CD14-positive monocyte (primary cell): Measurements from ENCODE around the gene RXFP1. TPM values are rescaled to one million over a fixed set of nuclear protein-coding genes. Genes with fewer than 3 reads are reported as not detected.

Source experiments
- DNase-seq, 3 donors: peaks; one replicate each; pipeline ENCODE4 v3.0.0-alpha.2; 2011 to 2022
- H2AFZ ChIP-seq: 2 replicates; pipeline ENCODE4 v1.6.0; 2012; ENCODE audit warnings: mild to moderate bottlenecking, low read depth, low read length, inconsistent platforms; ENCODE audit not compliant: insufficient read depth, poor library complexity, severe bottlenecking
- H3K27ac ChIP-seq, 2 donors: 1 replicate in 1 of 2; 2 replicates in 1 of 2; pipeline ENCODE4 v1.5.1; 2012 to 2013; ENCODE audit warnings: low read length in 2 of 2, control low read depth in 1 of 2, inconsistent platforms in 1 of 2, low read depth in 1 of 2, mild to moderate bottlenecking in 1 of 2
- H3K27me3 ChIP-seq, 2 donors: one replicate each; pipeline versions ENCODE4 v1.6.0 to v1.6.1; 2011 to 2013; ENCODE audit warnings: low read length in 2 of 2; ENCODE audit not compliant: control insufficient read depth in 2 of 2, insufficient read depth in 2 of 2
- H3K36me3 ChIP-seq, 2 donors: replicated peaks in 1 of 2; 1 replicate in 1 of 2; 2 replicates in 1 of 2; pipeline versions ENCODE4 v1.5.1 to v1.6.1; 2012 to 2013; ENCODE audit warnings: low read length in 2 of 2, control low read depth in 1 of 2, inconsistent platforms in 1 of 2, mild to moderate bottlenecking in 1 of 2; ENCODE audit not compliant: insufficient read depth in 2 of 2, control insufficient read depth in 1 of 2
- H3K4me1 ChIP-seq, 2 donors: 1 replicate in 1 of 2; 2 replicates in 1 of 2; pipeline versions ENCODE4 v1.5.1 to v1.6.1; 2012 to 2013; ENCODE audit warnings: low read length in 2 of 2, control low read depth in 1 of 2, inconsistent platforms in 1 of 2, mild to moderate bottlenecking in 1 of 2, moderate library complexity in 1 of 2; ENCODE audit not compliant: insufficient read depth in 2 of 2, control insufficient read depth in 1 of 2
- H3K4me2 ChIP-seq: replicated peaks from 2 replicates; pipeline ENCODE3; 2012; ENCODE audit warnings: low read length, moderate library complexity, mild to moderate bottlenecking; ENCODE audit not compliant: poor library complexity, severe bottlenecking; ENCODE audit errors: extremely low read depth
- H3K4me3 ChIP-seq, 3 experiments: fragments of 200-600 bp in 1 of 3; sonication (generic) in 1 of 3; replicated peaks in 1 of 3; 1 replicate in 2 of 3; 2 replicates in 1 of 3; pipeline ENCODE4 v1.5.1; 2011 to 2013; ENCODE audit warnings: low read length in 3 of 3, mild to moderate bottlenecking in 3 of 3, control low read depth in 2 of 3, low read depth in 2 of 3, inconsistent platforms in 1 of 3, moderate library complexity in 1 of 3
- H3K79me2 ChIP-seq: 2 replicates; pipeline ENCODE4 v1.6.0; 2012; ENCODE audit warnings: mild to moderate bottlenecking, control low read depth, inconsistent platforms, low read length, moderate library complexity; ENCODE audit not compliant: insufficient read depth
- H3K9ac ChIP-seq: 2 replicates; pipeline ENCODE4 v1.6.0; 2017; ENCODE audit warnings: low read length, mild to moderate bottlenecking; ENCODE audit not compliant: insufficient read depth, poor library complexity, severe bottlenecking
- H3K9me3 ChIP-seq, 2 donors: replicated peaks in 1 of 2; 1 replicate in 1 of 2; 2 replicates in 1 of 2; pipeline versions ENCODE4 v1.5.1 to v1.6.1; 2012 to 2013; ENCODE audit warnings: low read length in 2 of 2, control low read depth in 1 of 2; ENCODE audit not compliant: control insufficient read depth in 1 of 2, insufficient read depth in 1 of 2
- H4K20me1 ChIP-seq: 2 replicates; pipeline ENCODE4 v1.6.0; 2012; ENCODE audit warnings: mild to moderate bottlenecking, low read length, control low read depth, moderate library complexity; ENCODE audit not compliant: insufficient read depth
- H3K27ac Mint-ChIP-seq, 7 donors: one replicate each; pipeline ENCODE4 v1.8.0; 2020; ENCODE audit warnings: mild to moderate bottlenecking in 7 of 7, mixed read lengths in 7 of 7, moderate library complexity in 6 of 7, inconsistent platforms in 2 of 7
- H3K27me3 Mint-ChIP-seq, 3 donors: one replicate each; pipeline ENCODE4 v1.8.0; 2021 to 2022; ENCODE audit warnings: low read depth in 3 of 3, mild to moderate bottlenecking in 3 of 3, mixed read lengths in 3 of 3, moderate library complexity in 3 of 3, inconsistent platforms in 1 of 3
- H3K36me3 Mint-ChIP-seq, 2 donors: one replicate each; pipeline ENCODE4 v1.8.0; 2020; ENCODE audit warnings: mixed read lengths in 2 of 2, inconsistent platforms in 1 of 2, mild to moderate bottlenecking in 1 of 2
- H3K4me1 Mint-ChIP-seq: one replicate; pipeline ENCODE4 v1.8.0; 2020; ENCODE audit warnings: mild to moderate bottlenecking, mixed read lengths
- H3K4me3 Mint-ChIP-seq, 2 donors: one replicate each; pipeline ENCODE4 v1.8.0; 2020; ENCODE audit warnings: mild to moderate bottlenecking in 2 of 2, mixed read lengths in 2 of 2, moderate library complexity in 1 of 2
- H3K9me3 Mint-ChIP-seq, 7 donors: one replicate each; pipeline ENCODE4 v1.8.0; 2020 to 2022; ENCODE audit warnings: mixed read lengths in 7 of 7, mild to moderate bottlenecking in 6 of 7, moderate library complexity in 6 of 7, inconsistent platforms in 2 of 7
- CTCF ChIP-seq: fragments of 200-600 bp; IDR thresholded peaks from one replicate; pipeline ENCODE4 v1.8.0; 2022; ENCODE audit warnings: antibody characterized with exemption, mild to moderate bottlenecking
- WGBS: methylation state at CpG from one replicate; pipeline ENCODE4 v1.1.5; 2013; ENCODE audit warnings: missing lambda C conversion rate; ENCODE audit not compliant: insufficient coverage; 5-methylcytosine and 5-hydroxymethylcytosine counted together
- intact Hi-C, 2 donors: fragments of 100-400 bp; cut with micrococcal nuclease; formaldehyde crosslinking; loops; one replicate each; pipeline versions ENCODE4 v1.15.0 to v1.15.1; 2023
- polyA plus RNA-seq, 3 donors: library from polyadenylated mRNA; depleted of rRNA in 1 of 3; unstranded in 2 of 3; stranded (reverse) in 1 of 3; fragments of 300-500 nt in 2 of 3; fragments of >200 nt in 1 of 3; fragmentation: Illumina TruSeq in 2 of 3; gene quantifications; 1 replicate in 2 of 3; 2 replicates in 1 of 3; pipeline ENCODE4 v1.2.3, GENCODE V29; 2012 to 2021

Gene RXFP1
- polyA plus RNA-seq, 3 donors, result 0.03 to 0.11 TPM; not detected in 1

GRCh38 chr4:158580064-158580463, 58.4 kb downstream of the RXFP1 start:
- H4K20me1 ChIP-seq, result no peaks in the 10 kb centered on the region
- no peak for DNase-seq
- no peaks in the 10 kb centered on the region for H3K9me3 Mint-ChIP-seq
- no peaks in the 10 kb centered on the region for H3K9me3 ChIP-seq
- no peaks in the 10 kb centered on the region for H3K4me1 Mint-ChIP-seq
- intact Hi-C loops, result no loop called here
- H3K27ac Mint-ChIP-seq, result no peak overlapping the region
- no peaks in the 10 kb centered on the region for H3K36me3 ChIP-seq
- no peak for TF ChIP-seq CTCF
- no peak overlapping the region for H3K27ac ChIP-seq
- H3K9ac ChIP-seq, result no peak overlapping the region
- no peak overlapping the region for H3K4me2 ChIP-seq
- H3K4me3 Mint-ChIP-seq, result no peak overlapping the region
- peaks cover 0 to 2% (median 1%) of the 10 kb centered on the region in 3 donors for H3K27me3 Mint-ChIP-seq
- no peaks in the 10 kb centered on the region for H3K4me1 ChIP-seq
- H3K27me3 ChIP-seq, result no peaks in the 10 kb centered on the region
- no peak overlapping the region for H2AFZ ChIP-seq
- WGBS, result no CpG with 5 or more reads among the region's 1 CpG
- H3K4me3 ChIP-seq, result no peak overlapping the region
- no peaks in the 10 kb centered on the region for H3K79me2 ChIP-seq
- peaks cover 0 to 2% of the 10 kb centered on the region in 2 donors for H3K36me3 Mint-ChIP-seq

GRCh38 chr4:158581161-158581560, 59.5 kb downstream of the RXFP1 start:
- no peak overlapping the region for H2AFZ ChIP-seq
- no peak overlapping the region for H3K27ac ChIP-seq
- peaks cover under 1% of the 10 kb centered on the region for H3K4me1 Mint-ChIP-seq
- H3K4me3 ChIP-seq, result no peak overlapping the region
- H4K20me1 ChIP-seq, result no peaks in the 10 kb centered on the region
- intact Hi-C loops, result no loop called here
- no peak overlapping the region for H3K4me2 ChIP-seq
- H3K27me3 ChIP-seq, result no peaks in the 10 kb centered on the region
- H3K4me1 ChIP-seq, result no peaks in the 10 kb centered on the region
- H3K27me3 Mint-ChIP-seq, result peaks cover 0 to 2% (median 1%) of the 10 kb centered on the region in 3 donors
- H3K27ac Mint-ChIP-seq, result no peak overlapping the region
- H3K9me3 Mint-ChIP-seq, result no peaks in the 10 kb centered on the region
- H3K36me3 Mint-ChIP-seq, result peaks cover 0 to 2% of the 10 kb centered on the region in 2 donors
- no peak overlapping the region for H3K4me3 Mint-ChIP-seq
- H3K79me2 ChIP-seq, result no peaks in the 10 kb centered on the region
- H3K9ac ChIP-seq, result no peak overlapping the region
- TF ChIP-seq CTCF, result no peak
- H3K9me3 ChIP-seq, result no peaks in the 10 kb centered on the region
- no peak for DNase-seq
- no peaks in the 10 kb centered on the region for H3K36me3 ChIP-seq
